ENCODE data around the gene FLII.

The FLII gene

DNA sequence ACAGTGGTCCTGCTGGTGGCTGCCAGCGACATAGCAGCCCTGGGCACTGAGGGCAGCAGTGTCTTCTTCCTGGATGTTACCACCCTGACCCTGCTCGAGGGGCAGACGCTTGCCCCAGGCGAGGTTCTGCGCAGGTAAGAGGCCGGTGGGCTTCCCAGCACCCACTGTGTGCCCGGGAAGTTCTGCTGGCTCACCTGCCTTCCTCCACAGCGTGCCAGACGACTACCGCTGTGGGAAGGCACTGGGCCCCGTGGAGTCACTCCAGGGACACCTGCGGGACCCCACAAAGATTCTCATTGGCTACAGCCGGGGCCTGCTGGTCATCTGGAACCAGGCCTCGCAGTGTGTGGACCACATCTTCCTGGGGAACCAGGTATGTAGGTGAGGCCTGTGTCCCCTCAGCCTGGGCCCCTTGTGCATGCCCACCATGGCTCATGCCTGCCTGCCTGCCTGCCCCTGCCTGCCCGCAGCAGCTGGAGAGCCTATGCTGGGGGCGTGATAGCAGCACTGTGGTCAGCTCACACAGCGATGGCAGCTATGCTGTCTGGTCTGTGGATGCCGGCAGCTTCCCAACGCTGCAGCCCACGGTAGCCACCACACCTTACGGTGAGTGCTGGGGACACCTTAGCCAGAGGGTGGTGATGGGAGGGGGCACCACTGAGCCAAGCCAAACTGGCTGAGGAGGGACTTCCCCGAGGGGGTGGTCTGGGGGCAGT lies 24.6 kb downstream of the FLII start:
- TF ChIP-seq, protein P1, sequence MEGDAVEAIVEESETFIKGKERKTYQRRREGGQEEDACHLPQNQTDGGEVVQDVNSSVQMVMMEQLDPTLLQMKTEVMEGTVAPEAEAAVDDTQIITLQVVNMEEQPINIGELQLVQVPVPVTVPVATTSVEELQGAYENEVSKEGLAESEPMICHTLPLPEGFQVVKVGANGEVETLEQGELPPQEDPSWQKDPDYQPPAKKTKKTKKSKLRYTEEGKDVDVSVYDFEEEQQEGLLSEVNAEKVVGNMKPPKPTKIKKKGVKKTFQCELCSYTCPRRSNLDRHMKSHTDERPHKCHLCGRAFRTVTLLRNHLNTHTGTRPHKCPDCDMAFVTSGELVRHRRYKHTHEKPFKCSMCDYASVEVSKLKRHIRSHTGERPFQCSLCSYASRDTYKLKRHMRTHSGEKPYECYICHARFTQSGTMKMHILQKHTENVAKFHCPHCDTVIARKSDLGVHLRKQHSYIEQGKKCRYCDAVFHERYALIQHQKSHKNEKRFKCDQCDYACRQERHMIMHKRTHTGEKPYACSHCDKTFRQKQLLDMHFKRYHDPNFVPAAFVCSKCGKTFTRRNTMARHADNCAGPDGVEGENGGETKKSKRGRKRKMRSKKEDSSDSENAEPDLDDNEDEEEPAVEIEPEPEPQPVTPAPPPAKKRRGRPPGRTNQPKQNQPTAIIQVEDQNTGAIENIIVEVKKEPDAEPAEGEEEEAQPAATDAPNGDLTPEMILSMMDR (IDR thresholded peaks at IDR 0.05; ENCODE audit: extremely low read depth, missing control alignments) = no peak
- DNase-seq (ENCODE audit: low spot score) = no peak

DNA sequence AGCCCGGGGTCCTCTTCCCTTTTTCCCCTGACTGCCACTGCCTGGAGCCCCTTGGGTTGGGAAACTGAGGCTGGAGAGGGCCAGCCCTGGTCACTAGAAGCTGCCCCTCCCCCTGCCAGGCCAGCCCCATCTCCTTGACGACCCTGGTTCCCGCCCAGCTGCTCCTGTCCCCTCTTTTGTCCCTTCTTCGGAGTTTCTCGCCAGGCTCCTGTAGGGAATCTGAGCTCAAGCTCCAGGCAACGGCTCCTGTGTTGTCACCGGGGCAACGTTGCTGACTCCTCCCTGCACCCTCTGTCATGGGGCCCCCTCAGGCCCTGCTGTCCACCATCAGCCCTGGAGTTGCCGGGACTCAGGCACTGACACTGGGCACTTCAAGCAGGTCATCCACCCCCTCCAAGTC lies 27.4 kb downstream of the FLII start:
- DNase-seq (ENCODE audit: low spot score) = no peak
- TF ChIP-seq, protein P1 (IDR thresholded peaks at IDR 0.05; ENCODE audit: extremely low read depth, missing control alignments) = no peak

DNA sequence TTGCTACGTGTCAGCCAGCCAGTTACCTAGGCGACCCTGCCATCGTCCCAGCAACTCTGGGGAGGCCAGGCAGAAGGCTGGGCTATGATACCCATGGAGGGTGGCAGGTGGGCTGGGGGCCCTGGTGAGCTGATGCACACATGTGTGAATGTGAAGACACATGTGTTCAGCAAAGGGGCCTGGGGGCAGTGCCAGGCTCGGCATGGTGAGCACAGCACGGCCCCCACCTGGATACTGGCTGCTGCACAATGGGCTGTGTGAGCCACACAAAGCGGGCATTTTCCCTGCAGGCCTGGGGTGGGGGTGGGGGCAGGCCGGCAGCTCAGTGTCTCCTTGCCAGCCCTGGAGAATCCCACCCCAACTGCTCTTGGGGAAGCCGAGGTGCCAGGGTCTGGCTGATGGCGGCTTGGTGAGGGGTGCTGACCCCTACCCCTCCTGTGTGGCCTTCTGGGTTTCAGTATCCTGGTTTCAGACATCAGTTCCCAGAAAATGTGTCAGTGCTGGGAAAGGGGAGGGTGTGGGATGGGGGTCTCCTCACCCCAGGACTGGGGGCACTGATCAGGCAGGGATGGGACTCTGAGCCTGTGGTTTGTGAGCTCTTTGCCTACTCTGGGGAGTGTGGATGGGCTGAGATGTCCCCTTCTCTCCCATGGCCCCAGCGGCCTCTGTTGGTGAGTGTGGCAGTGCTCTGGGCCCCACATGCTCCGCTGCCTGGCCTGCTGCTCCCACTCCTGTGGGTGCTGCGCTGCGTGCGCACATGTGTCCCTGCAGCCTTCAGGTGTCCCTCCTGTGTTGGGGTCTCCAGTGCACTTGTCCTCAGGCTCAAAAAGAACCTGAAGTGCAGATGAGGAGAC lies 28.0 kb downstream of the FLII start:
- TF ChIP-seq, protein P1 (IDR thresholded peaks at IDR 0.05; ENCODE audit: extremely low read depth, missing control alignments) = no peak
- no peak for DNase-seq (ENCODE audit: low spot score)

DNA sequence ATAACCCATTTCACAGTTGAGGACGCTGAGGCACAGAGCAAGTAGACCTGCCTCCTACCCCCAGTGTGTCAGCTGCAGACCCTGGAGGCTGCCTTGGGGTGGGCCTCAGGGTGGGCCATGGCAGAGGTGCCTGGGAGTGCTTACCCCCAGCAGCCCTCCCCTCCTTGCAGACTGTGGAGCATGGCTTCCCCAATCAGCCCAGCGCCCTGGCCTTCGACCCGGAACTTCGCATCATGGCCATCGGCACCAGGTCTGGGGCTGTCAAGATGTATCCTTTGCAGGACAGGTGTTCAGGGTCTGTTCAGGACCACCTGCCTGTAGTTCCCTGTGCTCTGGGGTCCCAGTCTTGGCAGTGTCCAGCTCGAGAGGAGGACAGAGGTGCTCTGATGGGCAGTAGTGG lies 28.8 kb downstream of the FLII start:
- no peak for DNase-seq (ENCODE audit: low spot score)
- TF ChIP-seq, protein P1 (IDR thresholded peaks at IDR 0.05; ENCODE audit: extremely low read depth, missing control alignments) = no peak

DNA sequence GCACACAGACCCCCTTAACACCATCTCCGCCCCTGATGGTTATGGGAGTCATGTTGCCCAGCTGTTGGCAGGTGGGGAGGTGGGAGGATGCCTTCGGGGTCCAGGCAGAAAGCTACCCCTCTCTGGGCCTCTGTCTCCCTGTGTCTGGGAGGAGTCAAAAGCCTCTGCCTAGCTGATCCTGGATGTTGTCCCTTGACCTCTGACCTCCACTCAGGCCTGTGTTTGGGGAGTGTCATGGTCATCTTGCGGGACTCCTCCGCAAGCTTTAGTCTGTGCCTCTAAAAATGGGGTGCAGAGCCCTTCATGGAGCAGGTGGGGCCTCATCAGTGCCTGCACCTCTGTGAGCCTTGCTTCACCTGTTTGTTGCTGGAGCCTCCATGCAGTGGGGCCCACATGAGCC lies 29.3 kb downstream of the FLII start:
- TF ChIP-seq, protein P1 (IDR thresholded peaks at IDR 0.05; ENCODE audit: extremely low read depth, missing control alignments) = no peak
- DNase-seq (ENCODE audit: low spot score) = no peak

DNA sequence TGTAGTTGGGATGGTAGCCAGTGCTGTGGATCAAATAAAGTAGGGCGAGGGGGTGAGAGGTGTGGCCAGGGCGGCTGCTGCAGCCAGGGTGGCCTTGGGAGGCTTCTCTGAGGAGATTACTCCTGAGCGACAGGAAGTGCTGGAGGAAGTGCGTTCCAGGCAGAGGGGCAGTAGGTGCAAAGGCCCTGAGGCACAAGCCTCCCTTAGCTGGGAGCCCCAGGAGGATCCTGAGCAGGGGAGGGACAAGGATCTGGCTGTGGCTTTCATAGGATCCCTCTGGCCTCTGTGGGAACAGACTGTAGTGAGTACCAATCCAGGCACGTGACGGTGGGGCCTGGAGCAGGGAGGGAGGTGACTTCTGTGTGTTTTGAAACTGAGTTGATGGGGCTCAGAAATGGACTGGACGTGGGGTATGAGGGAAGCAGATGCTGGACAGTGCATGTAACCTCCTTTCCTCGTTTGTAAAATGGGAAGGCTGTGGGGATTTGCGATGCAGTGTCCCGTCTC lies 30.3 kb downstream of the FLII start:
- TF ChIP-seq, protein P1 (IDR thresholded peaks at IDR 0.05; ENCODE audit: extremely low read depth, missing control alignments) = no peak
- DNase-seq (ENCODE audit: low spot score) = no peak

DNA sequence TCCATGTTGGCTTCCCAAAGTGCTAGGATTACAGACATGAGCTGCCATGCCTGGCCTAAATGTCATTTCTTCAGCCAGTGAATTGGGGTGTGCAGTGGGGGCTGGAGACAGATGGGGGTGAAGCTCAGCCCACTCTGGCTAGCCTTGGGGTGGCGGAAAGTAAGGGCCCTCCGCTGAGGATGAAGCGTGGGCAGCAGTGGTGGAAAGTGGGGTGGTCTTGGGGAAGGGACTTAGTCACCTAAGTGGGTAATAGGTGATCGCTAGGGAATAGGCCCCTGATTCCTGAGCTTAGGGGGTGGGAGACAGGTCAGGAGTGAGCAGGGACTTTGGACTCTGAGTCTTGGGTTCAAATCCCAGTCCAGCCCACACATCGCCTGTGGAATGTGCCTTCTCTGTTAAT lies 30.9 kb downstream of the FLII start:
- no peak for DNase-seq (ENCODE audit: low spot score)
- TF ChIP-seq, protein P1 (IDR thresholded peaks at IDR 0.05; ENCODE audit: extremely low read depth, missing control alignments) = no peak
